K562 (cell line): Measurements from ENCODE around the gene CD93. TPM values are rescaled to one million over a fixed set of nuclear protein-coding genes. Genes with fewer than 3 reads are reported as not detected.

Source experiments
- HINFP ChIP-seq: fragments of 450-650 bp; conservative IDR thresholded peaks from 2 replicates; pipeline ENCODE4 v1.6.1; 2016; ENCODE audit warnings: missing genetic modification characterization, low read depth, mild to moderate bottlenecking, control low read depth, missing compliant biosample characterization
- RBM15 ChIP-seq: fragments of 200-400 bp; formaldehyde crosslinking; IDR thresholded peaks from 2 replicates; pipeline ENCODE4 v1.6.1; 2018; ENCODE audit warnings: mild to moderate bottlenecking, low read length, moderate library complexity; ENCODE audit not compliant: insufficient read depth
- RCOR1 ChIP-seq, 2 experiments: IDR thresholded peaks; 2 replicates each; pipeline ENCODE4 v1.6.1; 2012; ENCODE audit warnings: low read depth in 2 of 2, low read length in 2 of 2, borderline replicate concordance in 1 of 2, improper control_type of control experiment in 1 of 2
- TFAP4 ChIP-seq: sonication (generic); formaldehyde crosslinking; IDR thresholded peaks from 2 replicates; pipeline ENCODE4 v1.8.0; 2022; ENCODE audit warnings: missing genetic modification reagents, mild to moderate bottlenecking, moderate library complexity, borderline replicate concordance
- VEZF1 ChIP-seq: fragments of 200-800 bp; sonication (Bioruptor generic); IDR thresholded peaks from 2 replicates; pipeline ENCODE4 v1.6.1; 2017; ENCODE audit warnings: missing genetic modification characterization, missing compliant biosample characterization
- ZNF551 ChIP-seq: fragments of 250-450 bp; sonication (Bioruptor Pico); IDR thresholded peaks from 2 replicates; pipeline ENCODE4 v1.5.0; 2021; ENCODE audit warnings: mild to moderate bottlenecking, moderate library complexity
- polyA plus RNA-seq, 8 experiments: library from polyadenylated mRNA; depleted of rRNA in 4 of 8; stranded (reverse) in 5 of 8; unstranded in 3 of 8; fragments of >200 nt; fragmentation: Nextera tagmentation in 2 of 8; fragmentation: Illumina TruSeq in 1 of 8; extraction: Ambion mirVana in 2 of 8; extraction: Trizol in 1 of 8; gene quantifications; 2 replicates each; pipeline versions ENCODE4 v1.2.1 to v1.2.3, GENCODE V29; 2011 to 2014; ENCODE audit warnings: inconsistent platforms in 1 of 8, missing spikeins in 1 of 8
- total RNA-seq, 7 experiments: library from RNA; depleted of rRNA in 6 of 7; stranded (reverse); fragments of >200 nt in 6 of 7; fragmentation: Illumina TruSeq in 2 of 7; extraction: Trizol in 2 of 7; gene quantifications; 2 replicates each; pipeline versions ENCODE4 v1.2.1 to v1.2.3, GENCODE V29; 2011 to 2021; ENCODE audit warnings: low replicate concordance in 1 of 7
- TF ChIP-seq, protein P1 (sequence below): fragments of 450-650 bp; IDR thresholded peaks from 2 replicates; pipeline ENCODE4 v1.6.1; 2018; ENCODE audit not compliant: partially characterized antibody
- TF ChIP-seq, protein P2 (sequence below): fragments of 450-650 bp; IDR thresholded peaks from 2 replicates; pipeline ENCODE4 v1.7.1; 2018; ENCODE audit warnings: mild to moderate bottlenecking, low read depth; ENCODE audit not compliant: partially characterized antibody
- TF ChIP-seq, protein P3 (sequence below): fragments of 450-650 bp; formaldehyde crosslinking; IDR thresholded peaks from 2 replicates; pipeline ENCODE4 v1.4.0; 2022; ENCODE audit warnings: missing genetic modification characterization

The CD93 gene
- total and polyA plus RNA-seq, 9 of the 15 experiments (the other 6 are each of a cell fraction or from before 2014, with no cell fraction given), result 0.03 to 0.20 (median 0.05) TPM

DNA sequence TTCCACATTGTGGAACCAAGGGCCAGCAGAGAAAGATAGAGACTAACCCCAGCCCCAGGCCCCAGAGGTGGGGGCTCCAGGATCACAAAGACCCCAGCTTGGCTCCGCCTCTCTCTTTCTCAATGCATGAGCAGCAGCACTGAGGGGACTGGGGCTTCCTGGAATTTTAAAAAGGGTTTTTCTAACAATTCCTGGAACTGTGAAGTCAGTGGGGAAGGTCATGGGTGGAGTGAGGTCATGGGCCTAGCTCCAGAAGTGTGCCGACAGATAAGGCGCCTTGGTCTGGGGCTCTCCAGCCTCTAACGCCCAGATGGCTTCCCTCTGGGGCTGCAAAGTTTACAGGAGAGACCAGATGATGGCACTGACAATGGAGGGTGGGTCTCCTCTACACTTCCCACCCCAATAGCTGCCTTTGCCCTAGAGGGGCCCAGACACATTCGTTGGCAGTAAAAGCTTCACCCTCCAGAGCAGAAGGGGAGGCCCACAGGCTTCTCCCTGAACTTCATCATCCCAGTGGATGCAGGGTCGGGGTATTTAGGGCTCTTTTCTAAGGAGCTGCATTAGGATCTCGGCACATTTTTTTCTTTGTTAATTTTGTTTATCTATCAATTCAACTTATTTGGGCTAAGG lies 46.9 kb upstream of the CD93 start (continued):
- TF ChIP-seq TFAP4 (peak; percentile 65), RCOR1 (IDR thresholded peaks at IDR 0.05; ENCODE audit: borderline replicate concordance in 1 of 2, low read depth in 2 of 2, low read length in 2 of 2) (peak; percentile 20 to 84; a peak in 3 of 4 replicates), RBM15 (no peak), HINFP (no peak), ZNF551 (CRISPR knock-in tag) (no peak), VEZF1 (CRISPR knock-in tag) (peak; percentile 61)
- TF ChIP-seq, protein P1, sequence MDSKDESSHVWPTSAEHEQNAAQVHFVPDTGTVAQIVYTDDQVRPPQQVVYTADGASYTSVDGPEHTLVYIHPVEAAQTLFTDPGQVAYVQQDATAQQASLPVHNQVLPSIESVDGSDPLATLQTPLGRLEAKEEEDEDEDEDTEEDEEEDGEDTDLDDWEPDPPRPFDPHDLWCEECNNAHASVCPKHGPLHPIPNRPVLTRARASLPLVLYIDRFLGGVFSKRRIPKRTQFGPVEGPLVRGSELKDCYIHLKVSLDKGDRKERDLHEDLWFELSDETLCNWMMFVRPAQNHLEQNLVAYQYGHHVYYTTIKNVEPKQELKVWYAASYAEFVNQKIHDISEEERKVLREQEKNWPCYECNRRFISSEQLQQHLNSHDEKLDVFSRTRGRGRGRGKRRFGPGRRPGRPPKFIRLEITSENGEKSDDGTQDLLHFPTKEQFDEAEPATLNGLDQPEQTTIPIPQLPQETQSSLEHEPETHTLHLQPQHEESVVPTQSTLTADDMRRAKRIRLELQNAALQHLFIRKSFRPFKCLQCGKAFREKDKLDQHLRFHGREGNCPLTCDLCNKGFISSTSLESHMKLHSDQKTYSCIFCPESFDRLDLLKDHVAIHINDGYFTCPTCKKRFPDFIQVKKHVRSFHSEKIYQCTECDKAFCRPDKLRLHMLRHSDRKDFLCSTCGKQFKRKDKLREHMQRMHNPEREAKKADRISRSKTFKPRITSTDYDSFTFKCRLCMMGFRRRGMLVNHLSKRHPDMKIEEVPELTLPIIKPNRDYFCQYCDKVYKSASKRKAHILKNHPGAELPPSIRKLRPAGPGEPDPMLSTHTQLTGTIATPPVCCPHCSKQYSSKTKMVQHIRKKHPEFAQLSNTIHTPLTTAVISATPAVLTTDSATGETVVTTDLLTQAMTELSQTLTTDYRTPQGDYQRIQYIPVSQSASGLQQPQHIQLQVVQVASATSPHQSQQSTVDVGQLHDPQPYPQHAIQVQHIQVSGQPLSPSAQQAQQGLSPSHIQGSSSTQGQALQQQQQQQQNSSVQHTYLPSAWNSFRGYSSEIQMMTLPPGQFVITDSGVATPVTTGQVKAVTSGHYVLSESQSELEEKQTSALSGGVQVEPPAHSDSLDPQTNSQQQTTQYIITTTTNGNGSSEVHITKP, result no peak
- TF ChIP-seq, protein P2, sequence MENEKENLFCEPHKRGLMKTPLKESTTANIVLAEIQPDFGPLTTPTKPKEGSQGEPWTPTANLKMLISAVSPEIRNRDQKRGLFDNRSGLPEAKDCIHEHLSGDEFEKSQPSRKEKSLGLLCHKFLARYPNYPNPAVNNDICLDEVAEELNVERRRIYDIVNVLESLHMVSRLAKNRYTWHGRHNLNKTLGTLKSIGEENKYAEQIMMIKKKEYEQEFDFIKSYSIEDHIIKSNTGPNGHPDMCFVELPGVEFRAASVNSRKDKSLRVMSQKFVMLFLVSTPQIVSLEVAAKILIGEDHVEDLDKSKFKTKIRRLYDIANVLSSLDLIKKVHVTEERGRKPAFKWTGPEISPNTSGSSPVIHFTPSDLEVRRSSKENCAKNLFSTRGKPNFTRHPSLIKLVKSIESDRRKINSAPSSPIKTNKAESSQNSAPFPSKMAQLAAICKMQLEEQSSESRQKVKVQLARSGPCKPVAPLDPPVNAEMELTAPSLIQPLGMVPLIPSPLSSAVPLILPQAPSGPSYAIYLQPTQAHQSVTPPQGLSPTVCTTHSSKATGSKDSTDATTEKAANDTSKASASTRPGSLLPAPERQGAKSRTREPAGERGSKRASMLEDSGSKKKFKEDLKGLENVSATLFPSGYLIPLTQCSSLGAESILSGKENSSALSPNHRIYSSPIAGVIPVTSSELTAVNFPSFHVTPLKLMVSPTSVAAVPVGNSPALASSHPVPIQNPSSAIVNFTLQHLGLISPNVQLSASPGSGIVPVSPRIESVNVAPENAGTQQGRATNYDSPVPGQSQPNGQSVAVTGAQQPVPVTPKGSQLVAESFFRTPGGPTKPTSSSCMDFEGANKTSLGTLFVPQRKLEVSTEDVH, result no peak
- TF ChIP-seq, protein P3, sequence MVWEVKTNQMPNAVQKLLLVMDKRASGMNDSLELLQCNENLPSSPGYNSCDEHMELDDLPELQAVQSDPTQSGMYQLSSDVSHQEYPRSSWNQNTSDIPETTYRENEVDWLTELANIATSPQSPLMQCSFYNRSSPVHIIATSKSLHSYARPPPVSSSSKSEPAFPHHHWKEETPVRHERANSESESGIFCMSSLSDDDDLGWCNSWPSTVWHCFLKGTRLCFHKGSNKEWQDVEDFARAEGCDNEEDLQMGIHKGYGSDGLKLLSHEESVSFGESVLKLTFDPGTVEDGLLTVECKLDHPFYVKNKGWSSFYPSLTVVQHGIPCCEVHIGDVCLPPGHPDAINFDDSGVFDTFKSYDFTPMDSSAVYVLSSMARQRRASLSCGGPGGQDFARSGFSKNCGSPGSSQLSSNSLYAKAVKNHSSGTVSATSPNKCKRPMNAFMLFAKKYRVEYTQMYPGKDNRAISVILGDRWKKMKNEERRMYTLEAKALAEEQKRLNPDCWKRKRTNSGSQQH (CRISPR knock-in tag), result no peak
